T-helper 22 cell (primary cell): ENCODE measurements around the gene KNSTRN.

Experiments used
- DNase-seq: peaks from one replicate; pipeline ENCODE4 v3.0.0-alpha.2; 2020; ENCODE audit warnings: low read depth

The KNSTRN gene

DNA sequence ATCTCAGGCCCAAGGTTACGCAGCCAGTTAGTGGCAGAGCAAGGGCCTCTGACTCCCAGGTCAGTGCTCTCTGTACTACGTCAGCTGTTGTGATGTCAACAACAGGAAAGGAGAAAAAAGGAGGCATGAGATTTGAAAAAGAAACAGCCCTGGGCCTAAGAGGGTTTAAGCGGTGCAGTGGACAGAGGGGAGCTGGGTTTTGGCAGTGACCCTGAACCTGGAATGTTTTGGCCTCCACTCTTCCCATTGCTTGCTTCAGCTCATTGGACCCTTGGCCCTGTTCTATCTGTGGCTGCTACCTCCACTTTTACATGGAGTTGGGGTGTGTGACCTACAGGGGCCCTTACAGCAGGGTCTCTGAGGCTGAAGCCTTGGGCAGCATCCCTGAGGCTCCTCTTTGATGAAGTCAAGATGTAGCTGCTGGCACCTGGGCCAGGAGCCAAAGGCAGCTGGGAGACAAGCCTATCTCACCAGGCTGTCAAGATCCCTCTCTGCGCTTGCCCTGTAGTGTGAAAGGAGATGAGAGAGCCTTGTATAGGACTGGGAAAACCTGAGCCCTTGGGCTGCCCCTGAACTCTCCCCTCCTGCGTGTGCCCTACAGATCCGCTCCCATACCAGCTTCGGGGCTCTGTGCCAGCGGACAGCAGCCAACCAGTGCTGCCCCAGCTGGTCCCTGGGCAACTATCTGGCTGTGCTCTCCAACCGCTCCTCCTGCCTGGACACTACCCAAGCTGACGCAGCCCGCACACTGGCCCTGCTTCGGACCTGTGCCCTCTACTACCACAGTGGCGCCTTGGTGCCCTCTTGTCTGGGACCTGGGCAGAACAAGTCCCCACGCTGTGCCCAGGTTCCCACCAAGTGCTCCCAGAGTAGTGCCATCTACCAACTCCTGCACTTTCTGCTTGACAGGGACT is 15.8 kb upstream of the KNSTRN start:
- DNase-seq = no peak

- DNase-seq = no peak
Observed at GRCh38 chr15:40367371-40367685, 15.2 kb upstream of the KNSTRN start.

GRCh38 chr15:40367686-40368611 is 14.6 kb upstream of the KNSTRN start:
- DNase-seq = peak; percentile 77

GRCh38 chr15:40368719-40369473 is 13.6 kb upstream of the KNSTRN start:
- no peak for DNase-seq

GRCh38 chr15:40369474-40369869 is 13.0 kb upstream of the KNSTRN start:
- no peak for DNase-seq

DNA sequence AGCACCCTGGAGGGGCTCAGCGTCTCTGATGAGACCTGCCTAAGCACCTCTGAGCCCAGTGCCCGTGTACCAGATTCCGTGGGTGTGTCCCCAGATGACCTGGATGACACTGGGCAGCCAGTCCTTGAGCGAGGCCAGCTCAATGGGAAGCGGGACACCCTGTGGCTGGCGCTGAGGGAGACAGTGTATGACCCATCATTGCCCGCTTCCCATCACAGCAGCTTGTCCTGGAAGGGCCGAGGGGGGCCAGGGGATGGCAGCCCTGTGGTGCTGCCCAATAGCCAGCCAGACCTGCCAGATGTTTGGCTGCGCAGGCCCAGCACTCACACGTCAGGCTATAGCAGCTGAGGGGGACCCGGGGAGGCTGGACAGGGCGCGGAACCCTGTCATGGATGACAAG is 12.6 kb upstream of the KNSTRN start:
- DNase-seq = no peak

DNA sequence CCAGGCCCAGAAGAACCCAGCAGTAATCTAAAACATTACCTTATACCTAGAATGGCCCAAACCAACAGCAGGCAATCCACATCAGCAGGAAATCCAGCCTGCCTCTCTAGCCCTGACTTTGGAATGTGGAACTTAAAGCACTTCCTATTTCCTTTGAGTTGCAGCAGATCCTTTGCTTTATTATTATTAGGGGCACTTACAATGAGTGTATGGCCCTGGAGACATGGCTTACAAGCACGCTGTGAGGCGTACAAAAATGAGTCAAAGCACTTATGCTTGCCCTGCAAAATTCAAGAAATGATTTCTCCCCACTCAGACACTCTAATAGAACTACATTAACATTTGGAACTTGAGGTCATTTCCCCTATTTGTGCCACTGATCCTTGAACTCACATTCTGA is 9.5 kb upstream of the KNSTRN start:
- DNase-seq = no peak

DNA sequence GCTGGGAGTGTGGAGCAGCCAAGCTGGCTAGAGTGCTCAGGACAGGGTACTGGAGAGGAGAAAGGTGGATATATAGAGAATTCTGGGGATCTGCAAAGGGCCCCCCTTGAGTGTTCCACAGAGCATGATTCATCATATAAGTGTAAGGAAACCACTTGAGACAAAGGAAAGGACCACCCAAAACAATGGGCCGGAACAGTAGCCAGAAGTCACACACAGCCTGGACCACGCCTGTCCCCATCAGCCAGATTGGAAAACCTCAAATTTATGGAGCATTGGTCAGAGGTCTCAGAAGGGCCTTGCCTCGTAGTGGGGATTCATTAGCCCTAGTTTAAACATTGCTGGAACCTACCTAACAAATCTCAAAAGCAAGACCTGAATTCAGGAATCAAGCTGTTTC is 4.9 kb upstream of the KNSTRN start:
- no peak for DNase-seq

DNA sequence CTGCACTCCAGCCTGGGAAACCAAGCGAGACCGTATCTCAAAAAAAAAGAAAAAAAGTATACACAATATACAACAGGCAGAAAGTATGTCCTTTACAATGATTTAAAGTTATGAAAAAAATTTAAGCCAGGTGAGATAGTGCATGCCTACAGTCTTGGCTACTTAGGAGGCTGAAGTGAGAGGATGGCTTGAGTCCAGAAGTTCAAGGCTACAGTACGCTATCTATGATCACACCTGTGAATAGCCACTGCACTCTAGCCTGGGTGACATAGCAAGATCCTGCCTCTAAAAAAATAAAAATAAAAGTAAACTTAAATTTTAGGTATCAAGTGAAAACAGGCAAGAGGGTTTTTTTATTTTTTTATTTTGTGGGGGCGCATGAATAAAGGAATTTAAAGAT is 3.1 kb upstream of the KNSTRN start:
- no peak for DNase-seq

GRCh38 chr15:40379853-40380252 is 2.7 kb upstream of the KNSTRN start:
- no peak for DNase-seq

- DNase-seq = no peak
Observed at GRCh38 chr15:40380636-40381035, 1.9 kb upstream of the KNSTRN start.

GRCh38 chr15:40381818-40382529 is 547 bp upstream of the KNSTRN start:
- no peak for DNase-seq

- DNase-seq = no peak
Observed at GRCh38 chr15:40386480-40386879, 4.0 kb downstream of the KNSTRN start.

GRCh38 chr15:40388941-40389823 is 6.7 kb downstream of the KNSTRN start:
- DNase-seq = no peak

GRCh38 chr15:40389824-40390595 is 7.5 kb downstream of the KNSTRN start:
- DNase-seq = no peak

DNA sequence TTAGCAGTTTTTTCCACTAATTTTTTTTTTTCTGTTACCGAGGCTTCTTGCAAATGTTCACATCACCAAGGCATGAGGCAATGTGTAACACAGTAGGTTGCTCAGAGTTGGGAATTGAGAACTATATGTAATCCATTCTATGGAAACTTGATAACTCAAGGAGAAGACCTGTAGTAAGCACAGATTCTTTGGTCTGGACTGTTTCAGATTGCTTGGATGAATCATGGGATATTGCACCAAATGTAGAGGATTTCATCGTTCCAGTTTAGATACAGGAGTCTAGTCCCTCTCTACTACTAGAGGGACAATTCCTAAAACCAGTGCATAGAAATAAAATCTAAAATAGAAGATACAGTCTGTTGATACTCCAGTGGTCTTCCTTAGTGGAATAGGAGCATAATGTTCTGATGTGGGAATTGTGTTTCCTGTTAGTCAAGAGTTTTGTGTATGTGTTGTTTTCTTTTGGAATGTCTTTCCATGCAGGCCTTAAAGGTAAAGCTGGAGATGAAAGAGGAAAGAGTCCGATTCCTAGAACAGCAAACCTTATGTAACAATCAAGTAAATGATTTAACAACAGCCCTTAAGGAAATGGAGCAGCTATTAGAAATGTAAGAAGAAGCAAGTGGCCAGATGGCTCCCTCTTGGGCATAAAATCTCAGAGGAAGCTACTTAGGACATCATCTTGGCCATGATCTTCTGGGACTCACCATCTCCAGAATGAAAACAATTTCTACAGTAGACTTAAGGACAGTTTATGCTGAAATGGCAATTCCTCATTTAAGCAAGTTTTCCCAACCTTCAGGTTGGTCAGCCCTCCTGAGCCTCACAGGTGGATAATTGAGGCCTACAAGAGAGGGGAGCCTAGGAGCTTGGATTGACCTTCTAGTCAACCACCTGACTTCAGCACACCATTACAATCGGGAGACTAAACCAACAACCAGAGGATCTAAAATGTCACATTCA is 10.7 kb downstream of the KNSTRN start:
- no peak for DNase-seq

DNA sequence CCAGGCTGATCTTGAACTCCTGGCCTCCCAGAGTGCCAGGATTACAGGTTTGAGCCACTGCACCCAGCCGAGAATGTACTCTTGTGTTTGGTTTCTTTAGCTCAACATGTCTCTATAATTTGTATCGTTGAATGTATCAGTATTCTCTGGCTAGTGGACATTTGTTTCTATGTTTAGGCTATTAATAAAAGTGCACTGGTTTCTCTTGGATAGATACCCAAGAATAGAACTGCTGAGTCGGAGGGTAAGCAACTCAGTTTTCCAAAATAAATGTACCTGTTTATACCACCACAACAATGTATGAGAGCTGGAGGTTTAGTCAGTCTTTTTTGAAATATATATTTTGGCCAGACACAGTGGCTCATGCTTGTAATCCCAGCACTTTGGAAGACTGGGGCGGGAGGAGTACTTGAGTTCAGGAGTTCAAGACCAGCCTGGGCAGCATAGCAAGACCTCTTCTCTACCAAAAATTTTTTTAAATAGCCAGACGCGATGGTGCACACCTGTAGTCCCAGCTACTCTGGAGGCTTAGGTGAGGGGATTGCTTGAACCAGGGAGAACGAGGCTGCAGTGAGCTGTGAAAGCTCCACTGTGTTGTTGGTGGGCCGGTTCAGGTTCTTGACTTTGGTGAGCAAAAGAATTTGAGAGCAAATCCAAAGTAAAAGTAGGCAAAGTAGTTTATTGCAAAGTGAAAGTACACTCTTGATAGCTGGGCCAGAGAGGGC is 15.3 kb downstream of the KNSTRN start:
- DNase-seq = no peak

- DNase-seq = no peak
Observed at GRCh38 chr15:40398413-40398873, 15.9 kb downstream of the KNSTRN start.
